GM18505 (cell line): ENCODE measurements around the gene PDE8B.

Experiments
- ATAC-seq: cut with Tn5 transposase; IDR thresholded peaks from one replicate; pipeline ENCODE4 v1.9.1; 2021; ENCODE audit not compliant: unreplicated experiment
- POLR2A ChIP-seq: IDR thresholded peaks from 4 replicates; pipeline ENCODE4 v1.6.1; 2011; ENCODE audit warnings: borderline replicate concordance; ENCODE audit not compliant: insufficient read depth, insufficient read length; ENCODE audit errors: extremely low read depth

Gene PDE8B

GRCh38 chr5:77419644-77420582 lies 209.4 kb downstream of the PDE8B start:
- ATAC-seq = no peak
- TF ChIP-seq POLR2A = no peak

- TF ChIP-seq POLR2A = no peak
- no peak for ATAC-seq
Measured at GRCh38 chr5:77420940-77421339, 210.5 kb downstream of the PDE8B start.

DNA sequence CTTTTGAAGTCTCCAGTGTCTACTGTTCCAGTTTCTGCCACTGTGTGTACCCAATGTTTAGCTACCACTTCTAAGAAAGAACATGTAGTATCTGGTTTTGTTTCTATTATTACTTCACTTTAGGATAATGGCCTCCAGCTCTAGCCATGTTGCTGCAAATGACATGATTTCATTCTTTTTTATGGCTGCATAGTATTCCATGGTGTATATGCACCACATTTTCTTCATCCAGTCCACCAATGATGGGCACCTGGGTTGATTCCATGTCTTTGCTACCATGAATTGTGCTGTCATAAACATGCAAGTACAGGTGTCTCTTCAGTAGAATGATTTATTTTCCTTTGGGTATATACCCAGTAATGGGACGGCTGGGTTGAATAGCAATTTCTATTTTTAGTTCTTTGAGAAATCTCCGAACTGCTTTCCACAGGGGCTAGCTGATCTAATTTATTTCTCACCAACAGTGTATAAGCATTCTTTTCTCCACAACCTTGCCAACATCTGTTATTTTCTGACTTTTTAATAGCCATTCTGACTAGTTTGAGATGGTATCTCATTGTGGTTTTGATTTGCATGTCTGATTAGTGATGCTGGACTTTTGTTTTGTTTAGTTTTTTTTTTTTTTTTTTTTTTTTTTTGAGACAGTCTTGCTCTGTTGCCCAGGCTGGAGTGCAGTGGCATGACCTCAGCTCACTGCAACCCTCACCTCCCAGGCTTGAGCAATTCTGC lies 212.7 kb downstream of the PDE8B start:
- no peak for ATAC-seq
- no peak for TF ChIP-seq POLR2A

DNA sequence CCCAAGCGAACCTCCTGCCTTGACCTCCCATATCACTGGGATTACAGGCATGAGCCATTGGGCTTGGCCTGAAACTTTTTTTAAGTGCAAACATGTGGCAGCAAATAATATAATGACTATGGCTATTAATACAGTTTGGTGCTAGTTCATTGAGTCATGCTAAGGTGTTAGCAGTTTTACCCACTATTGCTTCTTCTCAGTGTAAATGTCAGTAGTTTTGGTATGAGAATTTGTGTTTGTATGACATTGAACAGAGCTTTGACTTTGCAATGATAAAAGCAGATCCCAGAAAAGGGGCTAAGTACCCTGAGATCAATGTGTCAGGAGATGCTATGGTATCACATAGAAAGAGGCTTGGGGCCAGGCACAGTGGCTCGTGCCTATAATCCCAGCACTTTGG lies 214.4 kb downstream of the PDE8B start:
- TF ChIP-seq POLR2A = no peak
- ATAC-seq = no peak

DNA sequence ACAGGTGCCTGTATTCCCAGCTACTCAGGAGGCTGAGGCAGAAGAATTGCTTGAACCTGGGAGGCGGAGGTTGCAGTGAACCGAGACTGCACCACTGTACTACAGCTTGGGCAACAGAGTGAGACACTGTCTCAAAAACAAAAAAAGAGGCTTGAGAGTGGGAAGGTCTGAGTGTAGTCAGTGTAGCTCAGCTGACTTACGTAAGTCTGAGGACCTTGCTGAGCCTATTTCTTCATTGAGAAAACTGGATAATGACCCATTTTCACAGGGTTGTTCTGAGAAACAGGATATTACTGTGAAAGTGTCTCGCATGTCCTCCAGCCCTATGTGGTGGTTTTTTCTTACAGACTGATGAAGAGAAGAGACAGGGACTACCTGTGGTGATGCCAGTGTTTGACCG lies 214.9 kb downstream of the PDE8B start:
- no peak for TF ChIP-seq POLR2A
- ATAC-seq = no peak

- ATAC-seq = no peak
- TF ChIP-seq POLR2A = no peak
Measured at GRCh38 chr5:77425998-77426659, 215.6 kb downstream of the PDE8B start.

DNA sequence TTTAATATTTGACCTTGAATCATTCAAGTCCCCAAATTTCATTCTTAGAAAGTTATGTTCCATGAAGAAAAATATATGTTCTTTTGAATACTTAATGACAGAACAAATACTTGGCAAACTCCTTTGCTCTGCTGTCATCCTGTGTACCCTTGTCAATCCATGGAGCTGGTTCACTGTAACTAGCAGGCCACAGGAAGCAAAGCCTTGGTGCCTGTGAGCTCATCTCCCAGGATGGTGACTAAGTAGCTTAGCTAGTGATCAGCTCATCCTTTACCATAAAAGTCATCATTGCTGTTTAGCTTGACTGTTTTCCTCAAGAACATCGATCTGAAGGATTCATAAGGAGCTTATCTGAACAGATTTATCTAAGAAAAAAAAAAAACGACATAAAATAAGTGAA lies 216.2 kb downstream of the PDE8B start:
- no peak for TF ChIP-seq POLR2A
- ATAC-seq = no peak

- no peak for TF ChIP-seq POLR2A
- ATAC-seq = no peak
Measured at GRCh38 chr5:77427998-77428397, 217.5 kb downstream of the PDE8B start.

DNA sequence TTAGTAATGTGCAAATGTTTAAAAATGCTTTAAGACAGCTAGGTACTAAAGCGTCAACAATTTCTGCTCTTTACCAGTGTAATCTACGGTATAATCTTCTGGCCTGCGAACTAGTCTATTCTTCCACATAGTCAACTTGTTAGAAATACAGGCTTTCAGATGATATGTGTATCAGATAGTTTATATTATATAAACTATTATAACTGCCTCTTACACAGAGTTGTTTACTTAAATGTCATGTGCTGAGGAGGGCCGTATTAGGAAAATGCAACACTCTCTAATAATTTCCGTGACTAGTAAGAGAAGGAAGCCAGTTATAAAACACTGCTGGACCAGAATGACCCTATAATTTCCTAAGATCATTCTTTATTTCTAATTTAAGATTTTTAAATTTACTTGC lies 218.0 kb downstream of the PDE8B start:
- TF ChIP-seq POLR2A = no peak
- ATAC-seq = no peak

GRCh38 chr5:77430726-77431125 lies 220.2 kb downstream of the PDE8B start:
- no peak for TF ChIP-seq POLR2A
- ATAC-seq = no peak

- no peak for TF ChIP-seq POLR2A
- no peak for ATAC-seq
Measured at GRCh38 chr5:77431286-77431685, 220.8 kb downstream of the PDE8B start.

DNA sequence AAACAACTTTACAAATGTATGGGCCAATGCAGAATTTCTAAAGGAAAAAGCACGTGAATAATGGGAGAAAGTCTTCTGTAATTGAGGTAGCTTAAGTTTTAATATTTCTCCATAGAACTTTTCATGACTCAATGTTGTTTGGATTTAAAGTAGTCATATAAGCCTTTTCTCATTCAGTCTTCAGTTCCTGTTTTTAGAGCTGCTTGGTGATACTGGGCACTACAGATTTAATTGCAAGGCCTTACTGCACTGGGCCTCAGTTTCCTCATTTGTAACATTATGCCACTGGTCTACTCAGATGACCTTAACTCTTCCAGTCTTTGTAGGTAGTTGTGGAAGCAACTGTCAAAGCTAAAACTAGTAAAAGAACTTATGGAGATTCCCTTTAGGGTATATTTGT lies 221.2 kb downstream of the PDE8B start:
- no peak for ATAC-seq
- TF ChIP-seq POLR2A = no peak

DNA sequence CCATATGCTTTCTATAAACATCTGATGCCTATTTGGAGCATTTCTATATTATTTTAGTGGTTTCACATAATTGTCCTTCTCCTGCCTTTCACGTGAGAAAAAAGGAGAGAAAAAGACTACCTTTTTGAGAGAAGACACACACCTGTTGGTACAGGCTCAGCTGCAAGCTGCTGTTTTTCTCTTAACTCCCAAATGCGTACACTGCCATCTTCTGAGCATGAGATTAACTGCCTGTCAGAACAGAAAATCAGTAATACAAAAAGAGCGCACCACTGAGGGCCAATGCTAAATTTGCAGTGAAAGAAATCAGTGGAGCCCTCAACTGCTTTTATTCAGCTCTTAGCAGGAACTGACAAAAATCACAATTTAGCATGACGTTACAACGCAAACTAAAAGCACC lies 226.7 kb downstream of the PDE8B start:
- no peak for ATAC-seq
- TF ChIP-seq POLR2A = no peak

DNA sequence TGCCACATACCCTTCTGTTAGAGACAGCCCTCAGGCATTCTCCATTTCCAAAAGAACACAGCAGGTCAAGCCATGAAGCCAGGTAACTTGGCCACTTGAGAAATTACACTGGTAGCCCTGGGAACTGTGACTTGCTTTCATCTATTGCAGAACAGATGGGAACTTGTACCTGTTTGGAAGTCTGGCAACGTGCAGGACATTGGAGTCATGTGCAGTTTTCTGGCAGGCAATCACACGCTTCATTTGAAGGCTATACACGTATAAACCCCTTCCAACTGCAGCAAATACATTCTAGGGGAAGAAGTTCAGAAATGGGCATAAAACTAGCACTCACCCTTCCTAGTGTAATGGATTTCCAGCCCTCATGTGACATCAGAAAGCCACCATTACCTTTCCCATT lies 227.6 kb downstream of the PDE8B start:
- no peak for TF ChIP-seq POLR2A
- ATAC-seq = no peak

GRCh38 chr5:77443670-77444069 lies 233.2 kb downstream of the PDE8B start:
- ATAC-seq = no peak
- no peak for TF ChIP-seq POLR2A
